Measurements from ENCODE around the gene NOS3. TPM values are rescaled to one million over a fixed set of nuclear protein-coding genes. Genes with fewer than 3 reads are reported as not detected.

Gene NOS3
- total and polyA plus RNA-seq, 9 of the 15 experiments (the other 6 are each of a cell fraction or from before 2014, with no cell fraction given) = 1.1 to 121 (median 23.6) TPM

GRCh38 chr7:150957133-150958020 is 33.4 kb upstream of the NOS3 start (continued):
- TF ChIP-seq, protein P1, sequence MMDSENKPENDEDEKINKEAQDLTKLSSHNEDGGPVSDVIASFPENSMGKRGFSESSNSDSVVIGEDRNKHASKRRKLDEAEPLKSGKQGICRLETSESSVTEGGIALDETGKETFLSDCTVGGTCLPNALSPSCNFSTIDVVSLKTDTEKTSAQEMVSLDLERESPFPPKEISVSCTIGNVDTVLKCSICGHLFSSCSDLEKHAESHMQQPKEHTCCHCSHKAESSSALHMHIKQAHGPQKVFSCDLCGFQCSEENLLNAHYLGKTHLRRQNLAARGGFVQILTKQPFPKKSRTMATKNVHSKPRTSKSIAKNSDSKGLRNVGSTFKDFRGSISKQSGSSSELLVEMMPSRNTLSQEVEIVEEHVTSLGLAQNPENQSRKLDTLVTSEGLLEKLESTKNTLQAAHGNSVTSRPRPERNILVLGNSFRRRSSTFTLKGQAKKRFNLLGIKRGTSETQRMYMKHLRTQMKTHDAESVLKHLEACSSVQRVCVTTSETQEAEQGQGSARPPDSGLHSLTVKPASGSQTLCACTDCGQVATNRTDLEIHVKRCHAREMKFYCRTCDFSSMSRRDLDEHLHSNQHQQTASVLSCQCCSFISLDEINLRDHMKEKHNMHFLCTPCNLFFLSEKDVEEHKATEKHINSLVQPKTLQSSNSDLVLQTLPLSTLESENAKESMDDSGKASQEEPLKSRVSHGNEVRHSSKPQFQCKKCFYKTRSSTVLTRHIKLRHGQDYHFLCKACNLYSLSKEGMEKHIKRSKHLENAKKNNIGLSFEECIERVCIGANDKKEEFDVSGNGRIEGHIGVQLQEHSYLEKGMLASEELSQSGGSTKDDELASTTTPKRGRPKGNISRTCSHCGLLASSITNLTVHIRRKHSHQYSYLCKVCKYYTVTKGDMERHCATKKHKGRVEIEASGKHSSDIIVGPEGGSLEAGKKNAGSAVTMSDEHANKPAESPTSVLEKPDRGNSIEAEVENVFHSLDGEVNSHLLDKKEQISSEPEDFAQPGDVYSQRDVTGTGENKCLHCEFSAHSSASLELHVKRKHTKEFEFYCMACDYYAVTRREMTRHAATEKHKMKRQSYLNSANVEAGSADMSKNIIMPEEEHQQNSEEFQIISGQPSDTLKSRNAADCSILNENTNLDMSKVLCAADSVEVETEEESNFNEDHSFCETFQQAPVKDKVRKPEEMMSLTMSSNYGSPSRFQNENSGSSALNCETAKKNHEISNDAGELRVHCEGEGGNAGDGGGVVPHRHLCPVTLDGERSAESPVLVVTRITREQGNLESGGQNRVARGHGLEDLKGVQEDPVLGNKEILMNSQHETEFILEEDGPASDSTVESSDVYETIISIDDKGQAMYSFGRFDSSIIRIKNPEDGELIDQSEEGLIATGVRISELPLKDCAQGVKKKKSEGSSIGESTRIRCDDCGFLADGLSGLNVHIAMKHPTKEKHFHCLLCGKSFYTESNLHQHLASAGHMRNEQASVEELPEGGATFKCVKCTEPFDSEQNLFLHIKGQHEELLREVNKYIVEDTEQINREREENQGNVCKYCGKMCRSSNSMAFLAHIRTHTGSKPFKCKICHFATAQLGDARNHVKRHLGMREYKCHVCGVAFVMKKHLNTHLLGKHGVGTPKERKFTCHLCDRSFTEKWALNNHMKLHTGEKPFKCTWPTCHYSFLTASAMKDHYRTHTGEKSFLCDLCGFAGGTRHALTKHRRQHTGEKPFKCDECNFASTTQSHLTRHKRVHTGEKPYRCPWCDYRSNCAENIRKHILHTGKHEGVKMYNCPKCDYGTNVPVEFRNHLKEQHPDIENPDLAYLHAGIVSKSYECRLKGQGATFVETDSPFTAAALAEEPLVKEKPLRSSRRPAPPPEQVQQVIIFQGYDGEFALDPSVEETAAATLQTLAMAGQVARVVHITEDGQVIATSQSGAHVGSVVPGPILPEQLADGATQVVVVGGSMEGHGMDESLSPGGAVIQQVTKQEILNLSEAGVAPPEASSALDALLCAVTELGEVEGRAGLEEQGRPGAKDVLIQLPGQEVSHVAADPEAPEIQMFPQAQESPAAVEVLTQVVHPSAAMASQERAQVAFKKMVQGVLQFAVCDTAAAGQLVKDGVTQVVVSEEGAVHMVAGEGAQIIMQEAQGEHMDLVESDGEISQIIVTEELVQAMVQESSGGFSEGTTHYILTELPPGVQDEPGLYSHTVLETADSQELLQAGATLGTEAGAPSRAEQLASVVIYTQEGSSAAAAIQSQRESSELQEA (IDR thresholded peaks at IDR 0.05; ENCODE audit: low read depth) = no peak
- TF ChIP-seq SPI1 (IDR thresholded peaks at IDR 0.05; ENCODE audit: borderline replicate concordance, low read depth, low read length) (peak; percentile 43; the same call in 1 of the 2 replicates), CTBP1 (IDR thresholded peaks at IDR 0.05; ENCODE audit: borderline replicate concordance) (no peak), MLLT1 (IDR thresholded peaks at IDR 0.05) (0 out of 4 replicates have a peak, but pooled peaks of 1 of the 2 experiments have one; percentile 4), FIP1L1 (IDR thresholded peaks at IDR 0.05; ENCODE audit: low read depth, low read length, poor library complexity, severe bottlenecking) (no peak), ZNF197 (CRISPR knock-in tag; IDR thresholded peaks at IDR 0.05; ENCODE audit: low read depth) (0 out of 2 replicates have a peak, but pooled peaks have one; percentile 41), L3MBTL2 (IDR thresholded peaks at IDR 0.05) (0 out of 2 replicates have a peak, but pooled peaks have one; percentile 7), MAZ (CRISPR knock-in tag; conservative IDR thresholded peaks at IDR 0.05 in 1 of 2, IDR thresholded peaks at IDR 0.05 in 1 of 2) (peak in 1 of 2 experiments; percentile 25; a peak in 1 of 4 replicates), THRB (CRISPR knock-in tag; conservative IDR thresholded peaks at IDR 0.05) (no peak)
- TF ChIP-seq, protein P2, sequence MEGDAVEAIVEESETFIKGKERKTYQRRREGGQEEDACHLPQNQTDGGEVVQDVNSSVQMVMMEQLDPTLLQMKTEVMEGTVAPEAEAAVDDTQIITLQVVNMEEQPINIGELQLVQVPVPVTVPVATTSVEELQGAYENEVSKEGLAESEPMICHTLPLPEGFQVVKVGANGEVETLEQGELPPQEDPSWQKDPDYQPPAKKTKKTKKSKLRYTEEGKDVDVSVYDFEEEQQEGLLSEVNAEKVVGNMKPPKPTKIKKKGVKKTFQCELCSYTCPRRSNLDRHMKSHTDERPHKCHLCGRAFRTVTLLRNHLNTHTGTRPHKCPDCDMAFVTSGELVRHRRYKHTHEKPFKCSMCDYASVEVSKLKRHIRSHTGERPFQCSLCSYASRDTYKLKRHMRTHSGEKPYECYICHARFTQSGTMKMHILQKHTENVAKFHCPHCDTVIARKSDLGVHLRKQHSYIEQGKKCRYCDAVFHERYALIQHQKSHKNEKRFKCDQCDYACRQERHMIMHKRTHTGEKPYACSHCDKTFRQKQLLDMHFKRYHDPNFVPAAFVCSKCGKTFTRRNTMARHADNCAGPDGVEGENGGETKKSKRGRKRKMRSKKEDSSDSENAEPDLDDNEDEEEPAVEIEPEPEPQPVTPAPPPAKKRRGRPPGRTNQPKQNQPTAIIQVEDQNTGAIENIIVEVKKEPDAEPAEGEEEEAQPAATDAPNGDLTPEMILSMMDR (IDR thresholded peaks at IDR 0.05 in 2 of 3, conservative IDR thresholded peaks at IDR 0.05 in 1 of 3; ENCODE audit: insufficient read depth in 2 of 3, low read depth in 1 of 3, low read length in 3 of 3) = peak in 2 of 3 experiments; percentile 17 to 30; a peak in 3 of 6 replicates

All from K562 (cell line).